Peyer's patch (tissue), 4 donors: ENCODE results near the gene FGF6. TPM values are rescaled to one million over a fixed set of nuclear protein-coding genes. Genes with fewer than 3 reads are reported as not detected.

ENCODE experiments used
- DNase-seq, 3 donors: peaks; one replicate each; pipeline ENCODE4 v3.0.0-alpha.2; 2017 to 2019
- H3K27ac ChIP-seq, 4 donors: fragments of 200-600 bp; sonication (generic); one replicate each; pipeline ENCODE4 v1.5.1; 2016 to 2019
- H3K27me3 ChIP-seq, 2 donors: fragments of 200-600 bp; sonication (generic); one replicate each; pipeline ENCODE4 v1.5.1; 2019
- H3K36me3 ChIP-seq, 3 donors: fragments of 200-600 bp; sonication (generic); one replicate each; pipeline ENCODE4 v1.5.1; 2016 to 2019
- H3K4me1 ChIP-seq, 4 donors: fragments of 200-600 bp; sonication (generic); one replicate each; pipeline ENCODE4 v1.5.1; 2016 to 2019
- H3K4me3 ChIP-seq, 4 donors: fragments of 200-600 bp; sonication (generic); 1 replicate in 3 of 4; 2 replicates in 1 of 4; pipeline ENCODE4 v1.5.1; 2016 to 2019; ENCODE audit warnings: mild to moderate bottlenecking in 1 of 4
- H3K9me3 ChIP-seq, 4 donors: fragments of 200-600 bp; sonication (generic); one replicate each; pipeline ENCODE4 v1.5.1; 2016 to 2019; ENCODE audit warnings: mild to moderate bottlenecking in 1 of 4
- POLR2A ChIP-seq, 2 donors: fragments of 450-650 bp; IDR thresholded peaks; one replicate each; pipeline ENCODE4 v1.5.1; 2017; ENCODE audit warnings: antibody characterized with exemption in 2 of 2, mild to moderate bottlenecking in 2 of 2, moderate library complexity in 2 of 2
- total RNA-seq, 4 donors: library from RNA; depleted of rRNA; stranded (reverse); fragments of >200 nt; gene quantifications; one replicate each; pipeline ENCODE4 v1.1.0, GENCODE V29; 2016
- TF ChIP-seq, protein P1 (sequence below), 6 experiments: fragments of 450-650 bp in 4 of 6; fragments of 200-600 bp in 2 of 6; sonication (generic) in 1 of 6; IDR thresholded peaks; one replicate each; pipeline ENCODE4 v1.5.1; 2017 to 2019; ENCODE audit warnings: antibody characterized with exemption in 6 of 6, mild to moderate bottlenecking in 3 of 6, moderate library complexity in 1 of 6

The FGF6 gene
- total RNA-seq, 4 donors from 2014 or later, result not detected

DNA sequence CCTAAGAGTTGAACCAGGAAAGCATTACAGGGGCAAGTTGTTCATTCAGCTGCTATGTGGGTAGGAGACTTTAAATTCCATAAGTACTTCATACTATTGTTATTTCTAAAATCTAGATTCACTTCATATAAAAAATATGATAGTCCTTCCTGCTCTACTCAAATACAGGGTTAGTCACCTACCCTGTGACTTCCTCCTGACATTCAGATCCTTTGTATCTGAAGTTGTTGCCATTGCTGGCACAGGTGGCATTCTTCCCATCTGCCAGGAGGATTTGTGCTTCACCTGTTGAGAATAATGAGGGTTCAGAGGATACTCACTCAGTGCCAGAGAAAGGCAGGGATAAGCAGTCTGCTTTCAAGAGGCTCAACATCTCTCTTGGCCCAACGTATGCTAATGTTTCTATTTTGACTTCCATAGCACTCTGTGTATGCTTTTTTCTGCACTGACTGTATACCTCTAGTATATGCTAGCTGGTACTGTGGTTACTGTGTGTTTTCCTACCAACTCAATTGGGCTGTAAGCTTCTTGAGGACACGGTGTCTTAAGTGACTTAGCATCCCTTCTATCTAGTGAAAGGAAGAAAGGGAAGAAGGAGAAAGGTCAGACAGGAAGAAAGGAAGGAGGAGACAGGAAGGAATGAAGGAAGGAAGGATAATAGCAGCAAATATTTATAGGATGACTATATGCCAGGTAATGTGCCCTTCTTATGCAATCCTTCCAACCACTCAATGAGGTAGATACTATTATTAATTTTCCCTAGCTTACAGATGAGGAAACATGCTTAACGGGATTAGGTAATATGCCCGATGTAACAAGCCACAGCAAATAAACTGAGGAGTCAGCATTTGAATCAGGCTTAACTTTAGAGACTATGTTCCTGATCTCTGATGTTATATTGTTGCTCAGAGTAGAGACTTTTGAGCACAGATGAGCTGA lies 38.5 kb upstream of the FGF6 start:
- H3K4me1 ChIP-seq, result no peaks in the 10 kb centered on the region
- no peak overlapping the region for H3K27ac ChIP-seq
- peaks cover 0 to 13% (median 0%) of the 10 kb centered on the region in 3 donors for H3K36me3 ChIP-seq
- TF ChIP-seq, protein P1, sequence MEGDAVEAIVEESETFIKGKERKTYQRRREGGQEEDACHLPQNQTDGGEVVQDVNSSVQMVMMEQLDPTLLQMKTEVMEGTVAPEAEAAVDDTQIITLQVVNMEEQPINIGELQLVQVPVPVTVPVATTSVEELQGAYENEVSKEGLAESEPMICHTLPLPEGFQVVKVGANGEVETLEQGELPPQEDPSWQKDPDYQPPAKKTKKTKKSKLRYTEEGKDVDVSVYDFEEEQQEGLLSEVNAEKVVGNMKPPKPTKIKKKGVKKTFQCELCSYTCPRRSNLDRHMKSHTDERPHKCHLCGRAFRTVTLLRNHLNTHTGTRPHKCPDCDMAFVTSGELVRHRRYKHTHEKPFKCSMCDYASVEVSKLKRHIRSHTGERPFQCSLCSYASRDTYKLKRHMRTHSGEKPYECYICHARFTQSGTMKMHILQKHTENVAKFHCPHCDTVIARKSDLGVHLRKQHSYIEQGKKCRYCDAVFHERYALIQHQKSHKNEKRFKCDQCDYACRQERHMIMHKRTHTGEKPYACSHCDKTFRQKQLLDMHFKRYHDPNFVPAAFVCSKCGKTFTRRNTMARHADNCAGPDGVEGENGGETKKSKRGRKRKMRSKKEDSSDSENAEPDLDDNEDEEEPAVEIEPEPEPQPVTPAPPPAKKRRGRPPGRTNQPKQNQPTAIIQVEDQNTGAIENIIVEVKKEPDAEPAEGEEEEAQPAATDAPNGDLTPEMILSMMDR (IDR thresholded peaks at IDR 0.05), result no peak
- no peak for TF ChIP-seq POLR2A (IDR thresholded peaks at IDR 0.05)
- DNase-seq, result no peak
- no peak overlapping the region for H3K4me3 ChIP-seq
- no peaks in the 10 kb centered on the region for H3K9me3 ChIP-seq
- no peaks in the 10 kb centered on the region for H3K27me3 ChIP-seq

DNA sequence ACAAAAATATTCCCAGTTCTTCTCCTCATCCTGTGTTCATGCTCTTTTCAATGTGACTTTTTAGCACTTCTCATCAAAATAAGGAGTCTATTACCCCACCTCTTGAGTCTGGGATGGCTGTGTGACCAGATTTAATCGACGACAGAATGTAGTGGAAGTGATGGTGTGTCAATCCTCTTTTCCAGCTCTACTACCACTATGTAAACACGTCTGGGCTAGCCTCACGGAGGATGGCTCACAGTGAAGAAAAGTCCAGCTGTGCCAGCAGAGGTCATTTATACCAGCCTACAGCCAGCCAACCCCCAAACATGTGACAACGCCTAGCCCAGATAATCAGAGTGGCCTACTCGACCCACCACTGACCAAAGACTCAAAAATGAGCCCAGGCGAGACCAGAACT lies 37.3 kb upstream of the FGF6 start:
- DNase-seq, result no peak
- Histone ChIP-seq H3K36me3 (peaks cover 0 to under 1% (median 0%) of the 10 kb centered on the region in 3 donors), H3K9me3 (no peaks in the 10 kb centered on the region), H3K4me3 (no peak overlapping the region), H3K4me1 (no peaks in the 10 kb centered on the region), H3K27ac (no peak overlapping the region), H3K27me3 (no peaks in the 10 kb centered on the region)
- TF ChIP-seq, protein P1 (IDR thresholded peaks at IDR 0.05), result no peak
- no peak for TF ChIP-seq POLR2A (IDR thresholded peaks at IDR 0.05)

DNA sequence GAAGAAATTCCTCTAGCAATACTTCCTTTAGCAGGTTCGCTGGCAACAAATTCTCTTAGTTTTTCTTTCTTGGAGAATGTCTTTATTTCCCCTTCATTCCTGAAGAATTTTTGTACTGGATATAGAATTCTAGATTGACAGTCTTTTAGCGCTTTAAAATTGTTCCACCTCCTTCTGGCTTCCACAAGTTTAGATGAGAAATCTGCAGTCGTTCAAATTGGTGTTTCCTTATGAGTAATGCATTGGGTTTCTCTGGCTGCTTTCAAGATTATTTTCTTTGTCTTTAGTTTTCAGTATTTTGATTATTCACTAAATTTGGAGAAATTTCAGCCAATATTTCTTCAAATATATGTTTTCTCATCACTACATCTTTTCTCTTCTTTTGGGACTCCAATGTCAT lies 33.3 kb upstream of the FGF6 start:
- TF ChIP-seq POLR2A (IDR thresholded peaks at IDR 0.05), result no peak
- TF ChIP-seq, protein P1 (IDR thresholded peaks at IDR 0.05), result no peak
- H3K9me3 ChIP-seq, result no peaks in the 10 kb centered on the region
- DNase-seq, result no peak
- no peak overlapping the region for H3K27ac ChIP-seq
- H3K4me1 ChIP-seq, result no peaks in the 10 kb centered on the region
- no peaks in the 10 kb centered on the region for H3K36me3 ChIP-seq
- no peak overlapping the region for H3K4me3 ChIP-seq
- no peaks in the 10 kb centered on the region for H3K27me3 ChIP-seq

DNA sequence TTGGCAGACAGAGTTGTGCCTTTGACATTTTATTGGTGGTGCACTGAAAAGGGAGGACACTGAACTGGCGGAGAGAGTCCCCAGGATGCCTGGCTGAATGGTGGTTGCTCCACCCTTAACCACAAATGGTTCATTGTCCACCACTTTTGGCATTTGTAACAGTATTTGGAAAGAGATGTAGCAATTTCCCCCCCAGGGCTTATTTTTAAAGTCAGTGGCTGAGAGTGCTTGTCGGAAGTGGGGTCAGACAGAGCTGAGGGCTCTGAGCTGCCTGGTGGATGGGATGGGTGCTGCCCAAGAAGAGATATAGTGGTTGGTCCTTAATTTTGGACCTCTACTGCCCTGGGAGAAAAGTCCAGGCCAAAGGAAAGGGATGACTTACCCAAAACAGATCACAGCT lies 31.5 kb upstream of the FGF6 start:
- TF ChIP-seq POLR2A (IDR thresholded peaks at IDR 0.05), result no peak
- TF ChIP-seq, protein P1 (IDR thresholded peaks at IDR 0.05), result no peak
- no peaks in the 10 kb centered on the region for H3K36me3 ChIP-seq
- no peaks in the 10 kb centered on the region for H3K9me3 ChIP-seq
- H3K4me3 ChIP-seq, result no peak overlapping the region
- H3K27ac ChIP-seq, result no peak overlapping the region
- no peaks in the 10 kb centered on the region for H3K4me1 ChIP-seq
- no peaks in the 10 kb centered on the region for H3K27me3 ChIP-seq
- no peak for DNase-seq

DNA sequence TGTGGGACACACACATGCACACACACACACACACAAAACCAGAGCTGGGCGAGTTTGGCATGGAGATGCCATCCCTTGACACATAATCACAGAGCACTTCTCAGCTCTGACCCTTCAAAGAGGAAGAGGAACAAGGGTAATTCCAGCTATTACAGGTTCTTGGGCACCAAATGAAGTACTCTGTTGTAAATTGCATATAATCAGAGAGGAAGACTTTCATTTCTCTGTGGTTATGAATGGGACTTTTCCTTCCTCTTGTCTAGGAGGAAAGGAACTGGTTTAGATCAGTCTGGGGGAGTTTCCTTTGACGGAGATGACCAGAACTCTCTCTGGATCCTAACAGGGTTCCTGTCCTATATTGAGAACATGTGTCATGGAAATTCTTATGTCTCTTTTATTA lies 26.4 kb upstream of the FGF6 start:
- H3K4me3 ChIP-seq, result no peak overlapping the region
- H3K36me3 ChIP-seq, result no peaks in the 10 kb centered on the region
- DNase-seq, result no peak
- no peaks in the 10 kb centered on the region for H3K27me3 ChIP-seq
- H3K4me1 ChIP-seq, result no peaks in the 10 kb centered on the region
- H3K27ac ChIP-seq, result no peak overlapping the region
- no peaks in the 10 kb centered on the region for H3K9me3 ChIP-seq
- TF ChIP-seq POLR2A (IDR thresholded peaks at IDR 0.05), result no peak
- TF ChIP-seq, protein P1 (IDR thresholded peaks at IDR 0.05), result no peak
